GM11168 (cell line): ENCODE results near the gene OR2B2.
"Not testable (repeated sequence)": the region's sequence is repeated elsewhere in the genome, so short reads cannot be mapped to it uniquely, and the experiment has no call there.

Source experiments
- in situ Hi-C: fragments of 300-500 bp; cut with MboI; formaldehyde crosslinking; loops from one replicate; pipeline ENCODE4 v1.12.0; 2022; ENCODE audit warnings: low sequenced_read_pairs; ENCODE audit not compliant: unreplicated experiment

The OR2B2 gene

DNA sequence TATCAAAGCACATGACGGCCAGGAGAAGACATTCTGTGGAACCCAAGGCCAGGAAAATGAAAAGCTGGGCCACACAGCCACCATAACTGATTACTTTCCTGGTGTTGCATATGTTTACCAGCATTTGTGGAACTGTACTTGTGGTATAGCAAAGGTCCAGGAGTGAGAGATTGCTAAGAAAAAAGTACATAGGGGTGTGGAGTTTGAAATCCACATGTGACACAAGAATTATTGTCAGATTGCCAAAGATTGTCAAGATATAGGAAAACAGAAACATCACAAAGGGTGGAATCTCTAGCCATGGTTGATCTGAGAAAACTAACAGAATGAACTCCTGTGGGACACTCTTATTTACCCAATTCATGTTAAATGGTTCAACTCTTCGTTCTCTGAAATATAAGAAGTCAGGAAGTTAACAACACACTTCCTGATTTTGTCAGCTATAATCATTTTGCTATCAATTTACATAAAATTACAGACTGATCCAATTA lies at the start of gene OR2B2:
OR2B2 (minus strand) TSS at position 441 of the 491 bp plus-strand sequence; CDS start at position 364, 77 bp downstream.
- in situ Hi-C loops, result loop anchor here (25.0 kb wide), 1 partner anchor 450 kb away; no protein-coding TSS in a partner anchor

DNA sequence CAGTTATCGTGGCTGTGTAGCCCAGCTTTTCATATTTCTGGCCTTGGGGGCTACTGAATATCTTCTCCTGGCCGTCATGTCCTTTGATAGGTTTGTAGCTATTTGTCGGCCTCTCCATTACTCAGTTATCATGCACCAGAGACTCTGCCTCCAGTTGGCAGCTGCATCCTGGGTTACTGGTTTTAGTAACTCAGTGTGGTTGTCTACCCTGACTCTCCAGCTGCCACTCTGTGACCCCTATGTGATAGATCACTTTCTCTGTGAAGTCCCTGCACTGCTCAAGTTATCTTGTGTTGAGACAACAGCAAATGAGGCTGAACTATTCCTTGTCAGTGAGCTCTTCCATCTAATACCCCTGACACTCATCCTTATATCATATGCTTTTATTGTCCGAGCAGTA lies 45.3 kb upstream of the OR2B2 start:
- in situ Hi-C loops, result no loop called here

DNA sequence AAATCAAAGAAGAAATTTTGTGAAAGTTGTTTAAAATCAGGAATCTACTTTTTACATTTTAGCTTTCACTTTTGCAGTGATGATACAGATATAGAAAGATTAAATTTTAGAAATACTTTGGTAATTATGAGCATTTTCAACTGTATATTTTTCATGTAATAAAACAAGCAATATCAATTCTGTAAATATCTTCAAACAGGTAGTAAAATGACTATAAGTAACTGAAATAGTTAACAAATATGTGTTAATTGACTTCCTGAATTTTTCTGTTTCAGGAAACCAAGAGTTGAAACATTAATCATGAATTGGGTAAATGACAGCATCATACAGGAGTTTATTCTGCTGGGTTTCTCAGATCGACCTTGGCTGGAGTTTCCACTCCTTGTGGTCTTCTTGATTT lies 44.7 kb upstream of the OR2B2 start, which contains the start of gene OR2B6:
OR2B6 (plus strand) TSS at position 301 of the 400 bp plus-strand sequence; CDS start at position 301, 0 bp downstream.
- in situ Hi-C loops, result no loop called here

DNA sequence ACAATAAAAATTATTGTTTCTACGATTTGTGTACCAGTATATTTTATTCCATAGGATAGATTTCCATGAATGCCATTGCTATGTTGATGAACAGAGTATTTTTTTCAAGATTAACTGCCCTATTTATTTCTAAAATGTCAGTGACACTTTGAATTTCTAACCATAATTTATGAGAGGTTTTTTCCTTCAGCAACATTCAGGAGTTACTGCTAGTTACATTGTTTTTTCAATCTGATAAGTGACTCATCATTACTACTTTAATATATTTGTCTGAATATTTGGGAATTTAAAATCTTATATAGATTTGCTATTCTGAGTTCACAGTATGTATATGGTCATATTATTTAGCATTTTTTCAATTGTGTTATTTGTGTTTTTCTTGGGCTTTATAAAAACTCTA lies 38.8 kb upstream of the OR2B2 start:
- in situ Hi-C loops, result no loop called here

DNA sequence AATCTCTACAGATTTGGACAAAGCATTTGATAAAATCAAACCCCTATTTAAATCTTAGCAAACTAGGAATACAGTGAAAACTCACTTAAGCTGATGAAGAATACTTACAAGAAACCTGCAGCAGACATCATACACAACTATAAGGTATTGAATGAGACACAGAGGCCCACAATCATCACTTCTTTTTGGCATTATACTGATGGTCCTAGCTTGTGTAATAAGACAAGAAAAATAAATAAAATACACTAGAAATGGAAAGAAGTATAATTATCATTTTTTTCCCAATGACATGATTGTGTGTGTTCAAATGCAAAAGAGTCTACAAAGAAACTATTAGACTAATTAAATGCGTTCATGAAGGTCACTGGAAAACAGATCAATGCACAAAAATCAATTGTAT lies 36.0 kb upstream of the OR2B2 start:
- in situ Hi-C loops, result no loop called here

DNA sequence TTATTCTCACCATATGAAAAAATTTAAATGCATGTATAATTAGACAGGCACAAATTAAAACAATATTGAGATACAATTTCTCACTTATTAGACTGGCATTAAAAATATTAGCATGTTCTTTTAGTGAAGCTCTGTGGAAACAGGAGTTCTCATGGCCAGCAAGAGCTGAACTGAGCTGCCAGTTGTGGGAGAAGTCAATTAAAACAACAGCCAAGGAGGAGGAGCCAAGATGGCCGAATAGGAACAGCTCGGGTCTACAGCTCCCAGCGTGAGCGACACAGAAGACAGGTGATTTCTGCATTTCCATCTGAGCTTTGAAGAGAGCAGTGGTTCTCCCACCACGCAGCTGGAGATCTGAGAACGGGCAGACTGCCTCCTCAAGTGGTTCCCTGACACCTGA lies 30.9 kb upstream of the OR2B2 start:
- in situ Hi-C loops, result not testable (repeated sequence)

DNA sequence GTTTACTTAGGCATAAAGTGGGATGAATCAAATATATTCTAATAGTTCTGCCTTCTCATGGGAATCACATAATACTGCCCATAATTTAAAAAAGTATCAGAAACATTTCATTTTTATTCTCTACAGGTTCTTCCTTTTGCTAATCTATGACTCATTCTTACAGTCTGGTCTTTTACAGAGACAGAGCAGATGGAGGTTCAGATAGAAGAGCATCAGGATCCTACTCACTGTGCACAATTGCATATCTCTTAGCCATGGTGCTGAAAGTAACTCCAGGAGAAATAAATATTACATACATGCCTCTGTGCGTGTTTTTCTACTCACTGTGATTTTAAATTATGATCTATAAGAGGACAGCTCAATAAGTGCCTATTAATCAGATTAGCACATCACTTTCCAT lies 28.6 kb upstream of the OR2B2 start:
- in situ Hi-C loops, result no loop called here

DNA sequence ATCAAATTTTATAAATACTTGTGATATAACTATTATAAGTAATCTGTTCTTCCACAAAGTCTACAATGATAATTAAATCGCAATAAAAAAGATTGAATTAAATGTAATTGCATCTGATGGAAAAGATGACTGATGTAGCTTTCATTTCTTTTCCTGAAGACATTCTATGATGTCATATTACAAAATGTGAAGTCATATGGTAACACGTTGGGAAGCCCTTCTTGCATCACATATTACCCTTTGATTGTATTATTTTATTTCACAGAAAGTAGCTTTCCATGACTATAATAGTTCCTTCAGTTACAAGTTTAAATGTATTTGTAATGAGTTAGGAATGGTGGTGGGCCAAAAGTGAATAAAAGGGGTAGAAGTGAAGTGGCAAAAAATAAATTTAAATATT lies 19.0 kb upstream of the OR2B2 start:
- in situ Hi-C loops, result no loop called here

DNA sequence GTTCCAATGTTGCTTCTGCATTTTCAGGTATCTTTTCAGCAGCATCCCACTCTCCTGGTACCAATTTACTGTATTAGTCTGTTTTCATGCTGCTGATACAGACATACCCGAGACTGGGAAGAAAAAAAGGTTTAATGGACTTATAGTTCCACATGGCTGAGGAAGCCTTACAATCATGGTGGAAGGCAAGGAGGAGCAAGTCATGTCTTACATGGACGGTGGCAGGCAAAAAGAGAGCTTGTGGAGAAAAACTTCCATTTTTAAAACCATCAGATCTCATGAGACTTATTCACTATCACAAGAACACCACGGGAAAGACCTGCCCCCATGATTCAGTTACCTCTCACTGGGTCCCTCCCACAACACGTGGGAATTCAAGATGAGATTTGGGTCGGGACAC lies 17.7 kb upstream of the OR2B2 start:
- in situ Hi-C loops, result not testable (repeated sequence)

DNA sequence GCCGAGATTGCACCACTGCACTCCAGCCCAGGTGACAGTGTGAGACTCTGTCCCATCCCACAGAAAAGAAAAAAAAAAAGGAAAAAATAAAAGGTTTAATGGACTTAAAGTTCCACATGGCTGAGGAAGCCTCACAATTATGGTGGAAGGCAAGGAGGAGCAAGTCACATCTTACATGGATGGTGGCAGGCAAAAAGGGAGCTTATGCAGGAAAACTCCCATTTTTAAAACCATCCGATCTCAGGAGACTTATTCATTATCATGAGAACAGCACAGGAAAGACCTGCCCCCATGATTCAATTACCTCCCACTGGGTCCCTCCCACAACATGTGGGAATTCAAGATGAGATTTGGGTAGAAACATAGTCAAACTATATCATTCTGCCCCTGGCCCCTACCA lies 15.8 kb upstream of the OR2B2 start:
- in situ Hi-C loops, result not testable (repeated sequence)

DNA sequence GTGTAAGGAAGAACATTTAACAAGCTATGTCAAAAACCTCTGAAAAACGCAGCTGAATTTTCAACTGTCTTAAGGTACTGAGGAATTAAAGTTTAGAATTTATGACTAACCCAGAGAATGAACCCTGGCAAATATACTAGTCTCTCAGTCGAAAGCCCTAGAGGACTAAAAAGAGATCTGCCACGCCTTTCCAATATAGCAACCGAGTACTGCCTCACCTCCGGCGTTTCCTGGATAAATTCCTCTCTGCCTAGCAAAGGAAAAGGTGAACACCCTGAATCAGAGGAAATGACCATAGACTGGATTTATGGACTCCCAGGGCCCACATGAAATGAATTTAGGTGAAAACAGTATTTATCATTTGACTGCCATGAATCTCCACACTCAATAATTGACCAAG lies 12.0 kb upstream of the OR2B2 start:
- in situ Hi-C loops, result loop anchor here (25.0 kb wide), 1 partner anchor 438 kb away; no protein-coding TSS in a partner anchor

DNA sequence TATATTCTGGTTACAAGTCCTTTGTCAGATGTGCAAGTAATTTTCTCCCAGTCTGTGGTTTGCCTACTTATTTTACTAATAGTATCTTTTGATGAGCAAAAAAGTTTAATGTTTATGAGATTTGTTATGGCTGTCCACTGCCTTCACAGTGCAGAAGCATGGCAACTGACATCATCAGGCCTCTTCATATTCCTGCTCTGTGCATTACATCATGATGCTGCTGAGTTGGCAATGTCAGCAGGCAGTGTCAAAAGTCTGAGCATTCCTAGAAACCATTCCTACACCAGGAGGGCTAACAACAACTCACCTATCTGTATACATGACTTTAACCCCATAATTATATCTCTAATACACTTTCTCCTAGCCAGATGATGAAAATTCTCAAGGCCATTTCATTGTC lies 10.8 kb upstream of the OR2B2 start:
- in situ Hi-C loops, result loop anchor here (25.0 kb wide), 1 partner anchor 439 kb away; no protein-coding TSS in a partner anchor

DNA sequence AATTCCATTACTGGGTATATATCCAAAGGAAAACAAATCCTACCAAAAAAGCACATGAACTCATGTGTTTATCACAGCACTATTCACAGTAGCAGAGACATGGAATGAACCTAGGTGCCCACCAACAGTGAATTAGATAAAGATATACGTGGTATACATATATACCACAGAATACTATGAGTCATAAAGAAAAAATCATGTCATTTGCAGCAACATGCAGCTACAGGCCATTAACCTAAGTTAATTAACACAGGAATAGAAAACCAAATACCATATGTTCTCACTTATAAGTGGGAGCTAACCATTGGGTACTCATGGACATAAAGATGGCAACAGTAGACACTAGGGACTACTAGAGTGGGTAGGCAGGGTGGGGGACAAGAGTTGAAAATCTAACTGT lies 4.2 kb downstream of the OR2B2 start:
- in situ Hi-C loops, result loop anchor here (25.0 kb wide), 1 partner anchor 454 kb away; no protein-coding TSS in a partner anchor

DNA sequence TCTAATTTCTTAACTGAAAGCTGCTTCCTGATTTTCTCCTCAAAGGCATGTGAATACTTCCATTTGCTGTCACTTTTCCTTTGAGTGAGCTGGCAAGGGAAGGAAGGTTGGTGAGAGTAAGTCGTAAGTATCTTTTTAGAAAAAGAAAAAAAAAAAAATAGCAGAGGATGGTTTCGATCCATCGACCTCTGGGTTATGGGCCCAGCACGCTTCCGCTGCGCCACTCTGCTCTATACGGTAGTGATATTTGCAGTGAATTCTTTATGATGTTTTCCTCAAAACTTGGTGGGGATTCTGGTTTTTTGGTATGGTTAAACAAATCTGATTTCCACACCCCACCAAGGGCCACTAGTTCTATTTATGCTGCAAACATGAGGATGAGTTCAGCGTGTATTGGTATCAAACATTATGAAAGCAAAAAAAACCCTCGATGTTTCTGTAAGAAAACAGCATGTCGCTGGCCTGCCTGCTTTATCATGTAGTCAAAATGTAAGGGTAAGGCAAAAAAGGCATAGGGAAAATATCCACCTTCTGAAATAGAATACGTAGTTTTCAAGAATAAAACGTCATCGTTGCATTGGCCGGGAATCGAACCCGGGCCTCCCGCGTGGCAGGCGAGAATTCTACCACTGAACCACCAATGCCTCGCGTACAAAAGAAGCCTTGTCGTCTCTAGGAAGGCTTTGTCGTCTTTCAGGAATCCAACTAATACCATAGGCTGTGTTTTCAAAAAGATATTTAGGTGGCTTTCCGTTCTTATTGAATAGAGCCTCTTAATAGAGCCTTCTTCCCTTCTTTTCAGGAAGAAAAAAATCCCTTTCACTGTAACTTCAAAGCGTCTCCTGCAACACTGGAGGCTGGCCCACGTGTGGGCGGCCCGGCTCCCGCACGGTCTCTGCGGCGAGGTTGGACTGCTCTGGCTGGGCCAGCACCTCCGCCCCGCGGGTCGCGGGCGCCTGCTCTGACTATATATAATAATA lies 9.6 kb downstream of the OR2B2 start:
- in situ Hi-C loops, result loop anchor here (25.0 kb wide), 1 partner anchor 460 kb away; no protein-coding TSS in a partner anchor

DNA sequence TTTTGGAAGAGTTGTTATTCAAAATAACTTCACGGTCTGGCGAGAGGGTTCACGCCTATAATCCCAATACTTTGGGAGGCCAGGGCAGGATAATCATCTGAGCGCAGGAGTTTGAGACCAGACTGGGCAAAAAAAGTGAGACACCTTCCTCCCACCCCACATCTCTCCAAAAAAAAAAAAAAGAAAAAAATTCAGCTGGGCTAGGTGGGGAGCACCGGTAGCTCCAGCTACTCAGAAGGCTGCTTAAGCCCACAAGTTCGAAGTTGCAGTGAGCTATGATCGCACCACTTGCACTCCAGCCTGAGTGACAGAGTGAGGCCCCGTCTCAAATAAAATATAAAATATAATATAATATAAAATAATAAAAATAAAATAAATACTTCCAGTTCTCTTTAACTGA lies 10.4 kb downstream of the OR2B2 start:
- in situ Hi-C loops, result loop anchor here (25.0 kb wide), 1 partner anchor 460 kb away; no protein-coding TSS in a partner anchor

DNA sequence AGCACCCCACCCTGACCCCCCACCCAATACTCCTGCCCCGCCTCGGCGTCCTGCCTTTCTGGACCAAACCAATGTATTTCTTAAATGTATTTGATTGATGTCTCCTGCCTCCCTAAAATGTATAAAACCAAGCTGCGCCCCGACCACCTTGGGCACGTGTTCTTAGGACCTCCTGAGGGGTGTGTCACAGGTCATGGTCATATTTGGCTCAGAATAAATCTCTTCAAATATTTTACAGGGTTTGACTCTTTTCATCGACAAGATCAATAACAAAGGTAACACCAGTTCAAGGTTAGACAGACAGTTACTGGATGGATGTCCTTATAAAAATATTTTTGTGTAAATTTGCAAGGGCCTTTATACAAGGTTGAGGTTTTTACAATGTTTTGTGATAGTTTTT lies 12.0 kb downstream of the OR2B2 start:
- in situ Hi-C loops, result loop anchor here (25.0 kb wide), 1 partner anchor 462 kb away; no protein-coding TSS in a partner anchor

DNA sequence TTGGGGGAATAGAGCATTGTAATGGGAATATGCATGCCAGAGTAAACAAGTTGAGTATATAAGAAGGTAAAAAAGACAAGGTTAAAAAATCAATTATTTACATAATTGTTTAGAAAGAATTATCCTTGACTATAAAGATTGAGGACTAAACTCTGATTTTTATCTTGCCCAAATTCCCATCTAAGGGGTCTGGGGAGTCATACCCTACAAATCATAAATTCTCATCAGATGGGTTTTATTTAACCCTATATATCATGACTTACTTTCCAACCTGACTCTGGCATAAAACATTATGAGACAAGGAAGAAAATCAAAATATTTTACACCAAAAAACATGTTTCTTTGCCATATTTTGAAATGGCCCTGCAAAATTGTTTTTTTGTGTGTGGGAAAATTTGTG lies 12.7 kb downstream of the OR2B2 start:
- in situ Hi-C loops, result loop anchor here (5.0 kb wide), 1 partner anchor 747 kb away; no protein-coding TSS in a partner anchor

DNA sequence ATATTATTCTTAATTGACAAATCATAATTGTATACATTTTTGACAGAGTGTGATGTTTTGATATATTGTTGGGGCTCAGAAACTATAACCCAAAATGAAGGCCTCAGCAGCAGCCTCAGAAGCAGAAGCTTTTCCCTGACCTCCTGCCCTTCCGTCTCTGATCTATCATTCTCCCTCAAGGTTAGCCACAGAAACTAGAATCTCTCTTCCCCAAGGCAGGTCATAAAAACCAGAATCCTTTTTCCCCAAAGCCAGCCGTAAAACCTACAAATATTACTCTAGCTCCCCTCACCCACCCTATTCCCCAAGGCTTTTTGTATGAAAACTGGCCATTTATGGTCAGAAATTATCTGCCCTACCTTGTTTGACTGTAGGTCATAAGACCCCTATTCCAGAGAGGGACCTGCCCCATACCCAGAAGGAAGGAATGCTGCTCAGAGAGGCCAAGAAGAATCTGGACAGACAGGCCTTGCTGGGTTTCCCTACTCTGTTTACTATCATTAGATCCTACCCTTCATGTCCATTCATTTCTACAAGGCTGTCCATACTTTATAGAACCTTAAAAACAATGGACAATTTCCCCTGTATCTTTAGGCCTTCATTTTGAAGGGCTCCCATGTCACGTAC lies 14.5 kb downstream of the OR2B2 start:
- in situ Hi-C loops, result loop anchor here (5.0 kb wide), 1 partner anchor 745 kb away; no protein-coding TSS in a partner anchor

DNA sequence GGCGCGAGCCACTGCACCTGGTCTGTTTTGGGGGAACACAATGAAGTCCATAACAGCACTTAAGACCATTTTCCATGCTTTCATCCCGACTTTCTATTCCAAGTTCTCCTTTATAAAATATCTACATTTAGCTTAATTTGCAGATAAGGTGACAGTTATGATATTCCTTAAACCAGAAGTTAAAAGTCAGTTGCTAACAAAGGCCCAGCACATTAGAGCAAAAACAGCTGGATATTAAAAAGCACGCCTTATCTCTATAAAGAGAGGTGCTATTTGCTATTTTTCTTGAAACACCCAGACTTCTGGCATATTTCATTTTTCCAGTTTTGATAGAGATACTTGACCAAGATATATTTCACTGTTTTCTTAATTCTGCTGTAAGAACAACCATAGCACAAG lies 15.8 kb downstream of the OR2B2 start:
- in situ Hi-C loops, result loop anchor here (5.0 kb wide), 1 partner anchor 744 kb away; no protein-coding TSS in a partner anchor
